ENCODE measurements around the gene HTD2. TPM values are rescaled to one million over a fixed set of nuclear protein-coding genes. Genes with fewer than 3 reads are reported as not detected.
"Not testable (repeated sequence)": the region's sequence is repeated elsewhere in the genome, so short reads cannot be mapped to it uniquely, and the experiment has no call there.

The HTD2 gene
- total RNA-seq, 2 donors from 2014 or later = 13.9 TPM; not detected in 1

DNA sequence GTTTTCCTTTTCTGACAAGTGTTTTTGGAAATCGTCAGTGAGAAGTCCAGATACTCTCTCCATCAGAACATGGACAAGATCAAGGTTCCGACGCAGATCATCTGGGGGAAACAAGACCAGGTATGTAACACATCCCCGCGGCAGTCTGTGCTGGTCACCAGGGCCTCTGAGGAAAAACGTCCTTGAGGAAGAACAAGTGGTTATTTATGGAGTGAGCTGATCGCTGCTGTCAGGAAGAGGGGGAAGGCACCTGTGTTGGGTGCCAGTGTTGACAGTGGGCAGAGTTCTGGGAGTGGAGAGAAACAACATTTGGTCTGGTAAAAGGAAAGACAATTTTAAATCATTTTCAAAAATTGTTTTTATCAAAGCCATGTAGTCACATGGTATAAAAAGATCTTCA lies 21.0 kb upstream of the HTD2 start:
- no peaks in the 10 kb centered on the region for H3K4me1 ChIP-seq (ENCODE audit: control insufficient read depth in 1 of 2, low read depth in 2 of 2)
- H3K36me3 ChIP-seq = peaks cover 14% of the 10 kb centered on the region
- no peak overlapping the region for H3K27ac ChIP-seq
- H3K27me3 ChIP-seq (replicated peaks; ENCODE audit: insufficient read depth) = no peaks in the 10 kb centered on the region
- H3K9me3 ChIP-seq = no peaks in the 10 kb centered on the region
- no peak for DNase-seq (ENCODE audit: low spot score)
- TF ChIP-seq, protein P1, sequence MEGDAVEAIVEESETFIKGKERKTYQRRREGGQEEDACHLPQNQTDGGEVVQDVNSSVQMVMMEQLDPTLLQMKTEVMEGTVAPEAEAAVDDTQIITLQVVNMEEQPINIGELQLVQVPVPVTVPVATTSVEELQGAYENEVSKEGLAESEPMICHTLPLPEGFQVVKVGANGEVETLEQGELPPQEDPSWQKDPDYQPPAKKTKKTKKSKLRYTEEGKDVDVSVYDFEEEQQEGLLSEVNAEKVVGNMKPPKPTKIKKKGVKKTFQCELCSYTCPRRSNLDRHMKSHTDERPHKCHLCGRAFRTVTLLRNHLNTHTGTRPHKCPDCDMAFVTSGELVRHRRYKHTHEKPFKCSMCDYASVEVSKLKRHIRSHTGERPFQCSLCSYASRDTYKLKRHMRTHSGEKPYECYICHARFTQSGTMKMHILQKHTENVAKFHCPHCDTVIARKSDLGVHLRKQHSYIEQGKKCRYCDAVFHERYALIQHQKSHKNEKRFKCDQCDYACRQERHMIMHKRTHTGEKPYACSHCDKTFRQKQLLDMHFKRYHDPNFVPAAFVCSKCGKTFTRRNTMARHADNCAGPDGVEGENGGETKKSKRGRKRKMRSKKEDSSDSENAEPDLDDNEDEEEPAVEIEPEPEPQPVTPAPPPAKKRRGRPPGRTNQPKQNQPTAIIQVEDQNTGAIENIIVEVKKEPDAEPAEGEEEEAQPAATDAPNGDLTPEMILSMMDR (IDR thresholded peaks at IDR 0.05) = no peak
- ATAC-seq (ENCODE audit: insufficient number of reproducible peaks, low FRiP score, low read depth) = no peak
- H3K4me3 ChIP-seq = no peak overlapping the region

DNA sequence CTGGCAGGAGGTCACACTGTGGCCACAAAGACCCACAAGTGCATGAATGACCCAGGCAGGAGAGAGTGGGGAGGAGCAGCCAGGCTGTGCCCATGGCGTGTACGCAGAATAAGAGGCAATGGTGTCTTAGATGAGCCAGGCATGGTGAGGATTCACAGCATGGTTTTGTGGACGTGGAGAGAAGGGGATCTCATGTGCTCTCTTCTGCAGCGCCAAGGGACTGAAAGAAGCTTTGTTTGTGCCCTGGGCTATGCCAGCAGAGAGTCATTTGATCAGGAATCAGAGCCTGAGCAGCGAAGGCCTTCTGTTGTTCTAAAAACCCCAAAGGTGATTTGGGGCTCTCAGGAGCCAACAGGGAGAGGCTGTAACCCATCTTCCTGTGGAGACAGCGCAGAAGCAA lies 19.0 kb upstream of the HTD2 start:
- Histone ChIP-seq H3K4me3 (no peak overlapping the region), H3K9me3 (no peaks in the 10 kb centered on the region), H3K4me1 (ENCODE audit: control insufficient read depth in 1 of 2, low read depth in 2 of 2) (no peaks in the 10 kb centered on the region), H3K36me3 (peaks cover 3% of the 10 kb centered on the region), H3K27me3 (replicated peaks; ENCODE audit: insufficient read depth) (no peaks in the 10 kb centered on the region), H3K27ac (no peak overlapping the region)
- ATAC-seq (ENCODE audit: insufficient number of reproducible peaks, low FRiP score, low read depth) (no peak), DNase-seq (ENCODE audit: low spot score) (no peak)
- TF ChIP-seq, protein P1 (IDR thresholded peaks at IDR 0.05) = no peak

DNA sequence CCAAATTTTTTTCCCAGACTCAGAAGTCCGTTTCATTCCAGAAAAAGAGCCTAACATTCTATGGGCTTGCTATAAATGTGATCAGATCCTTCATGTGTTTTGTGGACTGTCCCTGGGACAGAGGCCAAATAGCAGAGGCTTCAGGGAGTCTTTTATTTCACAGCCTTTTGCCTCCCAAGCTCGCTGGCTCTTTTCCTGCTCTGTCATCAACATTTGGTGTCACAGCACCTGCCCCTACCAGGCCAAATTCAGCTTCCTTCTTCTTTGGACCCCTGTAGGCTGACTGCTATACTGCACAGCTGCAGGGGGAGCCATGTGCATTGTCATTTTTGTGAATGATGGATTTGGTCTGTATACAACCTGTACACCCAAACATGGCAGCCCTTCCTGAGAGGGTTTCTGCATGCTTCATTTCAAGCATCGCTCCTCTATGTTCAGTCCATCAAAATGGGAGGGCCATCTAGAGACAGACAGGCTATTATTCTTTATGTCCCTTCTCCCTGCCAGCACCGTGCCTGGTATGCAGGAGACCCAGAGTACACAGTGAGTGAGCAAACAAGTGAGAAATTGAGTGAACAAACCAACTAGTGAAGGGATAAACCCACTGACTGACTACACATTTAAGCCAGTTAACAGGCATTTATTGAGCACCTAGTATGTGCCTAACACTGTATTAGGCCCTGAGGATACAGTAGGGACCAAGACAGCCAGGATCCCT lies 18.1 kb upstream of the HTD2 start:
- ATAC-seq (ENCODE audit: insufficient number of reproducible peaks, low FRiP score, low read depth) (no peak), DNase-seq (ENCODE audit: low spot score) (no peak)
- no peak overlapping the region for H3K27ac ChIP-seq
- H3K36me3 ChIP-seq = peaks cover 3% of the 10 kb centered on the region
- H3K4me3 ChIP-seq = no peak overlapping the region
- no peaks in the 10 kb centered on the region for H3K27me3 ChIP-seq (replicated peaks; ENCODE audit: insufficient read depth)
- no peaks in the 10 kb centered on the region for H3K9me3 ChIP-seq
- H3K4me1 ChIP-seq (ENCODE audit: control insufficient read depth in 1 of 2, low read depth in 2 of 2) = no peaks in the 10 kb centered on the region
- TF ChIP-seq, protein P1 (IDR thresholded peaks at IDR 0.05) = no peak

GRCh38 chr3:58288964-58289613 lies 17.2 kb upstream of the HTD2 start:
- DNase-seq (ENCODE audit: low spot score); H3K27ac ChIP-seq; H3K4me3 ChIP-seq; H3K36me3 ChIP-seq; H3K4me1 ChIP-seq (ENCODE audit: control insufficient read depth in 1 of 2, low read depth in 2 of 2); ATAC-seq (ENCODE audit: insufficient number of reproducible peaks, low FRiP score, low read depth); H3K27me3 ChIP-seq (replicated peaks; ENCODE audit: insufficient read depth); H3K9me3 ChIP-seq: not testable (repeated sequence)

- H3K27me3 ChIP-seq (replicated peaks; ENCODE audit: insufficient read depth); H3K4me3 ChIP-seq; DNase-seq (ENCODE audit: low spot score); H3K9me3 ChIP-seq; H3K36me3 ChIP-seq; H3K27ac ChIP-seq; H3K4me1 ChIP-seq (ENCODE audit: control insufficient read depth in 1 of 2, low read depth in 2 of 2); ATAC-seq (ENCODE audit: insufficient number of reproducible peaks, low FRiP score, low read depth): not testable (repeated sequence)
These were observed 15.9 kb upstream of the HTD2 start for GRCh38 chr3:58290446-58290845.

- Histone ChIP-seq H3K27me3 (replicated peaks; ENCODE audit: insufficient read depth) (no peaks in the 10 kb centered on the region), H3K4me1 (ENCODE audit: control insufficient read depth in 1 of 2, low read depth in 2 of 2) (no peaks in the 10 kb centered on the region), H3K36me3 (no peaks in the 10 kb centered on the region), H3K4me3 (no peak overlapping the region), H3K9me3 (no peaks in the 10 kb centered on the region), H3K27ac (no peak overlapping the region)
- ATAC-seq (ENCODE audit: insufficient number of reproducible peaks, low FRiP score, low read depth) (no peak), DNase-seq (ENCODE audit: low spot score) (no peak)
- TF ChIP-seq, protein P1 (IDR thresholded peaks at IDR 0.05) = no peak
These were observed 14.5 kb upstream of the HTD2 start for GRCh38 chr3:58291671-58292338.

Measured in thoracic aorta (tissue), 2 donors.